ENCODE results near the gene PALM. TPM values are rescaled to one million over a fixed set of nuclear protein-coding genes. Genes with fewer than 3 reads are reported as not detected.

PALM gene
- total RNA-seq, 1 donor = 5.7 TPM

DNA sequence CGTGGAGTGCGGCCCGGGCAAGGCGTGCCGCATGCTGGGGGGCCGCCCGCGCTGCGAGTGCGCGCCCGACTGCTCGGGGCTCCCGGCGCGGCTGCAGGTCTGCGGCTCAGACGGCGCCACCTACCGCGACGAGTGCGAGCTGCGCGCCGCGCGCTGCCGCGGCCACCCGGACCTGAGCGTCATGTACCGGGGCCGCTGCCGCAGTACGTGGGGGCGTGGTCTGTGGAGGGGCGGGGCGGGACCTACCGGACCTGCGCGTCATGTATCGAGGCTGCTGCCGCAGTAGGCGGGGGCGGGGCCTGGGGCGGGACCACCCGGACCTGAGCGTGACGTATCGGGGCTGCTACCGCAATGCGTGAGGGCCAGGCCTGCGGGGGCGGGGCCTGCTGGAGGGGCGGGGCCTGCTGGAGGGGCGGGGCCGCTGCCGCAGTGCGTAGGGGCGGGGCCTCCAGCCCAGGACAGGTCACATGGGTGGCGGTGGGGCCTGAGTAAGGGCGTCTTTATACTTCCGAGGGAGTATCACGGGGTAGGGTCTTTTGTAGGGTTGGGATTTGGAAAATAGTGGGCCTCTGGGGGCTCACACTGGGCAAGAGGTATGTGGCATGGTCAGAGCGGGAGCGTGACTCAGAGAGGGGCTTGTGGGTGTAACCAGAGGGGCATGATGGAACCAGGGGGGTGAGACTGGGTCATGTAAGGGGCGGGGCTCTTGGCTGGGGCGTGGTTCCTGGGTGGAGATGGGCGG is 28.3 kb upstream of the PALM start:
- peak; percentile 98 for DNase-seq (ENCODE audit: low read depth)
- peak overlapping the region; percentile 73 for H3K4me3 ChIP-seq (ENCODE audit: low read depth, low read length)
- TF ChIP-seq, protein P1, sequence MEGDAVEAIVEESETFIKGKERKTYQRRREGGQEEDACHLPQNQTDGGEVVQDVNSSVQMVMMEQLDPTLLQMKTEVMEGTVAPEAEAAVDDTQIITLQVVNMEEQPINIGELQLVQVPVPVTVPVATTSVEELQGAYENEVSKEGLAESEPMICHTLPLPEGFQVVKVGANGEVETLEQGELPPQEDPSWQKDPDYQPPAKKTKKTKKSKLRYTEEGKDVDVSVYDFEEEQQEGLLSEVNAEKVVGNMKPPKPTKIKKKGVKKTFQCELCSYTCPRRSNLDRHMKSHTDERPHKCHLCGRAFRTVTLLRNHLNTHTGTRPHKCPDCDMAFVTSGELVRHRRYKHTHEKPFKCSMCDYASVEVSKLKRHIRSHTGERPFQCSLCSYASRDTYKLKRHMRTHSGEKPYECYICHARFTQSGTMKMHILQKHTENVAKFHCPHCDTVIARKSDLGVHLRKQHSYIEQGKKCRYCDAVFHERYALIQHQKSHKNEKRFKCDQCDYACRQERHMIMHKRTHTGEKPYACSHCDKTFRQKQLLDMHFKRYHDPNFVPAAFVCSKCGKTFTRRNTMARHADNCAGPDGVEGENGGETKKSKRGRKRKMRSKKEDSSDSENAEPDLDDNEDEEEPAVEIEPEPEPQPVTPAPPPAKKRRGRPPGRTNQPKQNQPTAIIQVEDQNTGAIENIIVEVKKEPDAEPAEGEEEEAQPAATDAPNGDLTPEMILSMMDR (IDR thresholded peaks at IDR 0.05; ENCODE audit: insufficient read depth, low read length) = peak; percentile 31

DNA sequence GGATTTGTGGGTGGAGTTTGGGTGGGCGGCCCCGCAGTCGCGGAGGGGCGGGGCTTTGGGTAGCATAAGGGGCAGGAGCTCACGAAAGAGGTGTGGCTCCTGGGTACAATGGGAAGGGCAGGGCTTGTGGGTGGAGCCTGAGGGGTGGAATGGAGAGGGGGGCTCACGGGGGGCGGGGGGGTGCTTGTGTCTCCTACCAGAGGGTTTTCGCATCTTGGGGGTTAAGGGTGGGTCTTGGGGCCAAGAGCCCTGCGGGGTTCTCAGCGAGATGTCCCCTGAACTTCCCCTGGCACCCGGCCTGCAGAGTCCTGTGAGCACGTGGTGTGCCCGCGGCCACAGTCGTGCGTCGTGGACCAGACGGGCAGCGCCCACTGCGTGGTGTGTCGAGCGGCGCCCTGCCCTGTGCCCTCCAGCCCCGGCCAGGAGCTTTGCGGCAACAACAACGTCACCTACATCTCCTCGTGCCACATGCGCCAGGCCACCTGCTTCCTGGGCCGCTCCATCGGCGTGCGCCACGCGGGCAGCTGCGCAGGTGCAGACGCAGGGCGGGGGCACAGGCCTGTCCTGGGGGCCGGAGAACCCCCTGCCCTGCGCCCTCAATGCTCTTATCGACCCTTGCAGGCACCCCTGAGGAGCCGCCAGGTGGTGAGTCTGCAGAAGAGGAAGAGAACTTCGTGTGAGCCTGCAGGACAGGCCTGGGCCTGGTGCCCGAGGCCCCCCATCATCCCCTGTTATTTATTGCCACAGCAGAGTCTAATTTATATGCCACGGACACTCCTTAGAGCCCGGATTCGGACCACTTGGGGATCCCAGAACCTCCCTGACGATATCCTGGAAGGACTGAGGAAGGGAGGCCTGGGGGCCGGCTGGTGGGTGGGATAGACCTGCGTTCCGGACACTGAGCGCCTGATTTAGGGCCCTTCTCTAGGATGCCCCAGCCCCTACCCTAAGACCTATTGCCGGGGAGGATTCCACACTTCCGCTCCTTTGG is 27.4 kb upstream of the PALM start:
- no peak for DNase-seq (ENCODE audit: low read depth)
- peak overlapping the region; percentile 18 for H3K4me3 ChIP-seq (ENCODE audit: low read depth, low read length)
- TF ChIP-seq, protein P1 (IDR thresholded peaks at IDR 0.05; ENCODE audit: insufficient read depth, low read length) = no peak

- no peak for DNase-seq (ENCODE audit: low read depth)
- TF ChIP-seq, protein P1 (IDR thresholded peaks at IDR 0.05; ENCODE audit: insufficient read depth, low read length) = no peak
- no peak overlapping the region for H3K4me3 ChIP-seq (ENCODE audit: low read depth, low read length)
Measured at GRCh38 chr19:682678-683320, 25.9 kb upstream of the PALM start.

GRCh38 chr19:685454-685931 is 23.2 kb upstream of the PALM start:
- TF ChIP-seq, protein P1 (IDR thresholded peaks at IDR 0.05; ENCODE audit: insufficient read depth, low read length) = no peak
- no peak overlapping the region for H3K4me3 ChIP-seq (ENCODE audit: low read depth, low read length)
- DNase-seq (ENCODE audit: low read depth) = no peak

DNA sequence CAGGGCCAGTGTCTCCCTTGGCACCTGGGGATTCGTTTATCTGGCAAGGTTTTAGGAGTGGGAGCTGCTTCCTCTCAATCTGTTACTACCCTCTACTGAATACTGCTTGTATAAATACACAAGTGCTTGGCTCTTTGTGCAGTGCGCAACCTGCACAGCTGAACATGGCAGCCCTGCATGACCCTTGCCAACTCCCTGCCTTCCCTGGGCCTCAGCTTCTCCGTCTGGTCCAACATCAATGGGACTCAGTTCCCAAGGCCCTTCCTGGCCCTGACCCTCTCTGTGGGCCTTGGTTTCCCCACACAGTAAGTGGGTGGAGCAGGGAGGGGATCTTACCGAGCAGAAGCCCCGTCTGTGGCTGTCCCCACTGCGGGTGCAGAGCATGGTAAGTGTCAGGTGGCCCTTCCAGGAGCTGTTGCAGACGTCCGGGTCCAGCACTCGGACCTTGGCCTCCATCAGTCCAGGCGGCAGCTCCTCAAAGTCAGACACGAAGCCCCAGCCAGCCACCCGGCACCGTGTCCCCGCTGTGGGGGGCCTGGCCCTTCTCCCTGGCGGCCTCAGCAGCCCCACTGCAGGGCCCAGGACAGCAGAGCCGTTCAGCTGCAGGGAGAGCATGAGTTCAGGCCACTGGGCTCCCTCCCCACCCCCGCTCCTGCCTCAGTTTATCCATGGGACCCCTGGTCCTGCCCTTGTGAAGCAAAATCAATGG is 22.0 kb upstream of the PALM start:
- TF ChIP-seq, protein P1 (IDR thresholded peaks at IDR 0.05; ENCODE audit: insufficient read depth, low read length) = no peak
- H3K4me3 ChIP-seq (ENCODE audit: low read depth, low read length) = no peak overlapping the region
- DNase-seq (ENCODE audit: low read depth) = no peak

All from fibroblast of the aortic adventitia (primary cell).